Glutamatergic neuron (in vitro differentiated cells): ENCODE results near the gene FGD5. TPM values are rescaled to one million over a fixed set of nuclear protein-coding genes. Genes with fewer than 3 reads are reported as not detected.

Experiments
- DNase-seq: peaks from one replicate; pipeline ENCODE4 v3.0.0; 2022
- H3K27ac Mint-ChIP-seq: one replicate; pipeline ENCODE4 v1.8.0; 2020; ENCODE audit warnings: mild to moderate bottlenecking, mixed read lengths, inconsistent platforms; ENCODE audit not compliant: unreplicated experiment
- H3K27me3 Mint-ChIP-seq: one replicate; pipeline ENCODE4 v1.8.0; 2020; ENCODE audit warnings: mild to moderate bottlenecking, moderate library complexity, mixed read lengths, inconsistent platforms; ENCODE audit not compliant: unreplicated experiment
- H3K36me3 Mint-ChIP-seq: one replicate; pipeline ENCODE4 v1.8.0; 2020; ENCODE audit warnings: mild to moderate bottlenecking, mixed read lengths, inconsistent platforms; ENCODE audit not compliant: unreplicated experiment
- H3K4me1 Mint-ChIP-seq: one replicate; pipeline ENCODE4 v1.8.0; 2020; ENCODE audit warnings: mild to moderate bottlenecking, low read depth, mixed read lengths, inconsistent platforms; ENCODE audit not compliant: unreplicated experiment
- H3K4me3 Mint-ChIP-seq: one replicate; pipeline ENCODE4 v1.8.0; 2020; ENCODE audit warnings: mild to moderate bottlenecking, mixed read lengths, inconsistent platforms; ENCODE audit not compliant: unreplicated experiment
- H3K9me3 Mint-ChIP-seq: one replicate; pipeline ENCODE4 v1.8.0; 2020; ENCODE audit warnings: mild to moderate bottlenecking, moderate library complexity, mixed read lengths, inconsistent platforms; ENCODE audit not compliant: unreplicated experiment
- CTCF ChIP-seq: fragments of 200-600 bp; sonication (generic); IDR thresholded peaks from one replicate; pipeline ENCODE4 v1.5.0; 2021; ENCODE audit not compliant: partially characterized antibody, unreplicated experiment
- total RNA-seq: library from RNA; stranded (reverse); fragmentation: NEBNext Ultra II Directional; extraction: Animal tissue kit (Norgen Biotek cat#: 25700); gene quantifications from one replicate; pipeline ENCODE4 v1.2.1, GENCODE V29; 2021; ENCODE audit not compliant: unreplicated experiment

FGD5 gene
- total RNA-seq, 1 donor from 2014 or later: 3.1 TPM

DNA sequence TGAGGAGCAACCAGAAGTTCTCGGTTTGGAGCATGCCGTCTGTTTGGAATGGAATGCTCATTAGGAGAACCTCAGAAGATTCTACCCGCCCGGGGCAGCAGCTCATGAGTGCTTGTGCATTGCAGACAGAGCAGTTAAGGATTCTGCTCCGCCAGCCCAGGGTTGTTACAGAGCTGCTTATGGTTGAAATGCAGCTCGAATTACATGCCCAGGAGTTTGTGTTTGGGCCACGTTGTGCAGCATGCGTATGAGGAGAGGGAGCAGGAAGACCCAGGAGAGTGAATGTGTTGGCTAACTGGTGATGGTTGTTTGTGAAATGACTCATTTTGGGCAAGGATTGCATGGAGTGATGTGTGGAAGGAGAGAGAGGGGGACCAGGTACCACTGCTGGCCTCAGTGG, 9.0 kb downstream of the FGD5 start:
- Mint-ChIP-seq H3K9me3 (peaks cover 1% of the 10 kb centered on the region), H3K4me3 (no peak overlapping the region), H3K36me3 (no peaks in the 10 kb centered on the region), H3K27me3 (no peaks in the 10 kb centered on the region), H3K27ac (no peak overlapping the region), H3K4me1 (peaks cover 12% of the 10 kb centered on the region)
- no peak for TF ChIP-seq CTCF
- DNase-seq: no peak

- H3K27me3 Mint-ChIP-seq: no peaks in the 10 kb centered on the region
- no peaks in the 10 kb centered on the region for H3K36me3 Mint-ChIP-seq
- no peak for DNase-seq
- no peak overlapping the region for H3K27ac Mint-ChIP-seq
- peaks cover 10% of the 10 kb centered on the region for H3K4me1 Mint-ChIP-seq
- no peak for TF ChIP-seq CTCF
- peaks cover 1% of the 10 kb centered on the region for H3K9me3 Mint-ChIP-seq
- no peak overlapping the region for H3K4me3 Mint-ChIP-seq
Measured at GRCh38 chr3:14829811-14830210, 11.0 kb downstream of the FGD5 start.

DNA sequence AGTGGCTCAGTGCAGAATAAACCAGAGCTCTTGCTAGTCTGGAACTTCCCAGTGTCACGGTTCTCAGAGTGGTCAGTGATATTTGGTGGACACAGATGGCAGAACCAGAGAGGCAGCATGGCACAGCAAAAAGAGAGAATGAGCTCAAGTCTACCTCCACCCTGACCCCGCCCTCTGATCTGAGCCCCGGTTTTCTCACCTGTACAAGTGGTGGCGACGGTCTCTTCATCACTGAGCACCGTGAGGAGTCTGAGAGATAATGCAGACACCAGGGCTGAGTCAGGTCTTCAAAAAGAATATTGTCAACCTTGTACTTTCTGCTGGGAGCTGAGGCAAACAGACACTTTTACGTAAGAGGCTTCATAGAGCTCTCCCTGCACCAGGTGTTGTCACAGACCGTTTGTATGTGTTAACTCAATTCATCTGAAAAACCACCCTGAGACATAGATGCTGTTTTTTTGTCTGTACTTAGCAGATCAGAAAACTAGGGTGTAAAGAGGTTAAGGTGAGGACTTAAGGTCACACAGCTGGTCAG, 13.2 kb downstream of the FGD5 start:
- peaks cover 3% of the 10 kb centered on the region for H3K9me3 Mint-ChIP-seq
- H3K27ac Mint-ChIP-seq: no peak overlapping the region
- H3K4me1 Mint-ChIP-seq: peaks cover 17% of the 10 kb centered on the region
- DNase-seq: no peak
- no peak for TF ChIP-seq CTCF
- H3K36me3 Mint-ChIP-seq: no peaks in the 10 kb centered on the region
- H3K4me3 Mint-ChIP-seq: no peak overlapping the region
- peaks cover 2% of the 10 kb centered on the region for H3K27me3 Mint-ChIP-seq

DNA sequence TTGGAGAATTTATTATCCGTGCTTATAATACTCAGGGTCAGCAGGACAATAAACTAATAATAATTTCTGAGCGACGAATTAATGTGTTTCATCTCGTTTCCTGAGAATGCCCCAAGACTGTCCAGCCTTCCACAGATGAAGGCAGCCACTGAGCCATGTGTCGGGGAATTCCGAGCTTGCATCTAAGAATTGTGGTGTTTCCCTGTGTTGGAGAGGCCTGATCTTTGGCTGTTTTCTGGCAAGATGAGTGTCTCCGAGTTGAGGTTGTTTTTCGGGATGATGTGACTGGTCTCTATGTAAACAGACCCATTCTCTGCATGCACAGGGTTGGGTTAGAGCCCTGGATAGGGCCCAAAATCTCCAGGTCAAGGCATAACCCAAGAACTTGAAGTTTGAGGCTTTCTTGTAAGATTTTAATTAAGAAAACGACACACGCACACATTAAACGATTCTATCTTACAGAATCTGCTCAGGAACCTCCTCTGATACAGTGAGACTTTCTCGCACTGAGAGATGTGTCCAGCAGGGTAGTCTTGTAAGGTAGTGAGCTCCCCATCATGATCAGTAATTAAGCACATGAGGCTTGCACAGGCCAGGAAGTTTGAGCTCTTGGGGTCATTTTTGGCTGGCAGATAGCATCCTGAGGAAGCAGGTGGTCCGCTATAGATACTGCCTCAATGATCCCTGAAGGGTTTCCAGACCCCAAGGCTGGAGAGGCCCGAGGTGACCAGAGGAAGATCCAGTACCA, 14.4 kb downstream of the FGD5 start:
- no peaks in the 10 kb centered on the region for H3K36me3 Mint-ChIP-seq
- DNase-seq: no peak
- H3K4me3 Mint-ChIP-seq: no peak overlapping the region
- no peak overlapping the region for H3K27ac Mint-ChIP-seq
- peaks cover 3% of the 10 kb centered on the region for H3K9me3 Mint-ChIP-seq
- TF ChIP-seq CTCF: no peak
- H3K27me3 Mint-ChIP-seq: peaks cover 2% of the 10 kb centered on the region
- peaks cover 22% of the 10 kb centered on the region for H3K4me1 Mint-ChIP-seq

- Mint-ChIP-seq H3K4me1 (peaks cover 32% of the 10 kb centered on the region), H3K27me3 (peaks cover 2% of the 10 kb centered on the region), H3K27ac (no peak overlapping the region), H3K4me3 (no peak overlapping the region), H3K36me3 (no peaks in the 10 kb centered on the region), H3K9me3 (peaks cover 1% of the 10 kb centered on the region)
- DNase-seq: no peak
- TF ChIP-seq CTCF: no peak
Measured at GRCh38 chr3:14834121-14834520, 15.4 kb downstream of the FGD5 start.
